Skeletal muscle satellite cell (primary cell): Measurements from ENCODE around the gene CADM1.

Source experiments
- H3K27me3 ChIP-seq: 2 replicates; pipeline ENCODE4 v1.7.0; 2013; ENCODE audit warnings: low read length; ENCODE audit not compliant: control insufficient read depth, insufficient read depth
- H3K36me3 ChIP-seq: 2 replicates; pipeline ENCODE4 v1.7.0; 2013; ENCODE audit warnings: mild to moderate bottlenecking, control low read depth, low read length; ENCODE audit not compliant: insufficient read depth
- H3K4me1 ChIP-seq: 2 replicates; pipeline ENCODE4 v1.7.0; 2013; ENCODE audit warnings: low read length; ENCODE audit not compliant: control insufficient read depth, insufficient read depth
- H3K4me2 ChIP-seq: 2 replicates; pipeline ENCODE4 v1.7.0; 2013; ENCODE audit warnings: mild to moderate bottlenecking, low read length
- H3K4me3 ChIP-seq: 2 replicates; pipeline ENCODE4 v1.7.0; 2013; ENCODE audit warnings: low read length
- H3K9ac ChIP-seq: 2 replicates; pipeline ENCODE4 v1.7.0; 2013; ENCODE audit warnings: mild to moderate bottlenecking, low read depth, low read length, moderate library complexity
- H3K9me3 ChIP-seq: replicated peaks from 2 replicates; pipeline ENCODE4 v1.7.0; 2013; ENCODE audit warnings: mild to moderate bottlenecking, control low read depth, low read length

Gene CADM1

GRCh38 chr11:115455613-115456012 lies 48.6 kb downstream of the CADM1 start:
- Histone ChIP-seq H3K9me3 (no peaks in the 10 kb centered on the region), H3K9ac (no peak overlapping the region), H3K4me3 (no peak overlapping the region), H3K36me3 (no peaks in the 10 kb centered on the region), H3K27me3 (no peaks in the 10 kb centered on the region), H3K4me2 (no peak overlapping the region), H3K4me1 (no peaks in the 10 kb centered on the region)

- no peak overlapping the region for H3K4me2 ChIP-seq
- H3K4me3 ChIP-seq, result no peak overlapping the region
- no peak overlapping the region for H3K9ac ChIP-seq
Measured at GRCh38 chr11:115454525-115454924, 49.7 kb downstream of the CADM1 start.

GRCh38 chr11:115453693-115454490 lies 50.3 kb downstream of the CADM1 start:
- H3K4me3 ChIP-seq, result no peak overlapping the region
- H3K27me3 ChIP-seq, result no peaks in the 10 kb centered on the region

More at GRCh38 chr11:115454525-115454924, 49.7 kb downstream of the CADM1 start:
- Histone ChIP-seq H3K36me3 (no peaks in the 10 kb centered on the region), H3K9me3 (no peaks in the 10 kb centered on the region), H3K27me3 (no peaks in the 10 kb centered on the region), H3K4me1 (no peaks in the 10 kb centered on the region)

GRCh38 chr11:115452241-115452640 lies 52.0 kb downstream of the CADM1 start:
- Histone ChIP-seq H3K4me2 (no peak overlapping the region), H3K36me3 (no peaks in the 10 kb centered on the region), H3K9ac (no peak overlapping the region), H3K9me3 (peaks cover 4% of the 10 kb centered on the region), H3K27me3 (no peaks in the 10 kb centered on the region), H3K4me1 (no peaks in the 10 kb centered on the region), H3K4me3 (no peak overlapping the region)

More at GRCh38 chr11:115453693-115454490, 50.3 kb downstream of the CADM1 start:
- Histone ChIP-seq H3K36me3 (no peaks in the 10 kb centered on the region), H3K4me2 (no peak overlapping the region), H3K9ac (no peak overlapping the region), H3K9me3 (no peaks in the 10 kb centered on the region), H3K4me1 (no peaks in the 10 kb centered on the region)

GRCh38 chr11:115450519-115450918 lies 53.7 kb downstream of the CADM1 start:
- H3K9ac ChIP-seq, result no peak overlapping the region
- no peaks in the 10 kb centered on the region for H3K4me1 ChIP-seq
- no peaks in the 10 kb centered on the region for H3K27me3 ChIP-seq
- no peak overlapping the region for H3K4me2 ChIP-seq
- H3K9me3 ChIP-seq, result peaks cover 4% of the 10 kb centered on the region
- no peaks in the 10 kb centered on the region for H3K36me3 ChIP-seq
- H3K4me3 ChIP-seq, result no peak overlapping the region

GRCh38 chr11:115447273-115447864 lies 56.8 kb downstream of the CADM1 start:
- no peaks in the 10 kb centered on the region for H3K4me1 ChIP-seq
- no peak overlapping the region for H3K9ac ChIP-seq
- no peaks in the 10 kb centered on the region for H3K27me3 ChIP-seq
- no peak overlapping the region for H3K4me3 ChIP-seq
- peaks cover 4% of the 10 kb centered on the region for H3K9me3 ChIP-seq
- no peaks in the 10 kb centered on the region for H3K36me3 ChIP-seq
- H3K4me2 ChIP-seq, result no peak overlapping the region

GRCh38 chr11:115446214-115446613 lies 58.0 kb downstream of the CADM1 start:
- no peak overlapping the region for H3K4me3 ChIP-seq
- no peak overlapping the region for H3K4me2 ChIP-seq
- H3K4me1 ChIP-seq, result no peaks in the 10 kb centered on the region
- peaks cover 4% of the 10 kb centered on the region for H3K9me3 ChIP-seq
- no peaks in the 10 kb centered on the region for H3K27me3 ChIP-seq
- no peak overlapping the region for H3K9ac ChIP-seq
- no peaks in the 10 kb centered on the region for H3K36me3 ChIP-seq

GRCh38 chr11:115444542-115444941 lies 59.7 kb downstream of the CADM1 start:
- Histone ChIP-seq H3K9me3 (peaks cover 4% of the 10 kb centered on the region), H3K4me3 (no peak overlapping the region), H3K4me2 (no peak overlapping the region), H3K36me3 (no peaks in the 10 kb centered on the region), H3K9ac (no peak overlapping the region), H3K27me3 (no peaks in the 10 kb centered on the region), H3K4me1 (no peaks in the 10 kb centered on the region)

- Histone ChIP-seq H3K4me2 (no peak overlapping the region), H3K4me3 (no peak overlapping the region), H3K27me3 (no peaks in the 10 kb centered on the region), H3K4me1 (no peaks in the 10 kb centered on the region), H3K9me3 (no peaks in the 10 kb centered on the region), H3K9ac (no peak overlapping the region), H3K36me3 (no peaks in the 10 kb centered on the region)
Measured at GRCh38 chr11:115439969-115440540, 64.2 kb downstream of the CADM1 start.

GRCh38 chr11:115439385-115439784 lies 64.8 kb downstream of the CADM1 start:
- no peak overlapping the region for H3K9ac ChIP-seq
- no peaks in the 10 kb centered on the region for H3K36me3 ChIP-seq
- no peak overlapping the region for H3K4me2 ChIP-seq
- H3K27me3 ChIP-seq, result no peaks in the 10 kb centered on the region
- H3K4me1 ChIP-seq, result no peaks in the 10 kb centered on the region
- H3K9me3 ChIP-seq, result no peaks in the 10 kb centered on the region
- H3K4me3 ChIP-seq, result no peak overlapping the region

GRCh38 chr11:115437902-115438575 lies 66.2 kb downstream of the CADM1 start:
- H3K27me3 ChIP-seq, result no peaks in the 10 kb centered on the region
- H3K4me3 ChIP-seq, result no peak overlapping the region
- H3K4me1 ChIP-seq, result no peaks in the 10 kb centered on the region
- H3K36me3 ChIP-seq, result no peaks in the 10 kb centered on the region
- no peak overlapping the region for H3K9ac ChIP-seq
- H3K4me2 ChIP-seq, result no peak overlapping the region
- no peaks in the 10 kb centered on the region for H3K9me3 ChIP-seq
